Activated CD8-positive, alpha-beta memory T cell treated with anti-CD3 and anti-CD28 coated beads, Interleukin-2, amount 50 U/mL, for 1 hour (primary cell): ENCODE measurements around the gene RNU1-3.
"Not testable (repeated sequence)": the region's sequence is repeated elsewhere in the genome, so short reads cannot be mapped to it uniquely, and the experiment has no call there.

Experiments
- DNase-seq: peaks from one replicate; pipeline ENCODE4 v3.0.0-alpha.2; 2020; ENCODE audit errors: extremely low read depth

Gene RNU1-3

GRCh38 chr1:16639091-16640031 is 27.4 kb downstream of the RNU1-3 start:
- DNase-seq = not testable (repeated sequence)

GRCh38 chr1:16637941-16638778 is 28.6 kb downstream of the RNU1-3 start:
- not testable (repeated sequence) for DNase-seq

- not testable (repeated sequence) for DNase-seq
Observed at GRCh38 chr1:16636551-16637195, 30.1 kb downstream of the RNU1-3 start.

- not testable (repeated sequence) for DNase-seq
Observed at GRCh38 chr1:16635959-16636358, 30.8 kb downstream of the RNU1-3 start.

GRCh38 chr1:16633540-16634282 is 33.0 kb downstream of the RNU1-3 start:
- DNase-seq = not testable (repeated sequence)

GRCh38 chr1:16632044-16632850 is 34.5 kb downstream of the RNU1-3 start:
- not testable (repeated sequence) for DNase-seq

- no peak for DNase-seq
Observed at GRCh38 chr1:16631248-16632043, 35.3 kb downstream of the RNU1-3 start.

GRCh38 chr1:16630661-16631247 is 36.0 kb downstream of the RNU1-3 start:
- DNase-seq = no peak

GRCh38 chr1:16629916-16630530 is 36.7 kb downstream of the RNU1-3 start:
- not testable (repeated sequence) for DNase-seq

GRCh38 chr1:16628361-16629111 is 38.2 kb downstream of the RNU1-3 start:
- no peak for DNase-seq

GRCh38 chr1:16626409-16626983 is 40.3 kb downstream of the RNU1-3 start:
- DNase-seq = not testable (repeated sequence)

GRCh38 chr1:16625497-16626408 is 41.0 kb downstream of the RNU1-3 start:
- no peak for DNase-seq

GRCh38 chr1:16623812-16624719 is 42.7 kb downstream of the RNU1-3 start:
- not testable (repeated sequence) for DNase-seq

- DNase-seq = not testable (repeated sequence)
Observed at GRCh38 chr1:16623337-16623736, 43.4 kb downstream of the RNU1-3 start.

GRCh38 chr1:16621681-16622315 is 45.0 kb downstream of the RNU1-3 start:
- DNase-seq = not testable (repeated sequence)
